ENCODE measurements around the gene TRIM38.

The TRIM38 gene

GRCh38 chr6:25972128-25972527 lies 9.5 kb downstream of the TRIM38 start:
- no peak for FAIRE-seq
- no peak for DNase-seq (ENCODE audit: insufficient read length, low spot score)
- no peak for TF ChIP-seq CTCF (IDR thresholded peaks at IDR 0.05; ENCODE audit: insufficient read depth, missing control alignments)

GRCh38 chr6:25972902-25973301 lies 10.3 kb downstream of the TRIM38 start:
- DNase-seq (ENCODE audit: insufficient read length, low spot score) (no peak), FAIRE-seq (no peak)
- no peak for TF ChIP-seq CTCF (IDR thresholded peaks at IDR 0.05; ENCODE audit: insufficient read depth, missing control alignments)

GRCh38 chr6:25973923-25974555 lies 11.4 kb downstream of the TRIM38 start:
- TF ChIP-seq CTCF (IDR thresholded peaks at IDR 0.05; ENCODE audit: insufficient read depth, missing control alignments) = no peak
- no peak for DNase-seq (ENCODE audit: insufficient read length, low spot score)
- no peak for FAIRE-seq

GRCh38 chr6:25975923-25976560 lies 13.4 kb downstream of the TRIM38 start:
- DNase-seq (ENCODE audit: insufficient read length, low spot score) (no peak), FAIRE-seq (no peak)
- TF ChIP-seq CTCF (IDR thresholded peaks at IDR 0.05; ENCODE audit: insufficient read depth, missing control alignments) = no peak

- FAIRE-seq (no peak), DNase-seq (ENCODE audit: insufficient read length, low spot score) (no peak)
- TF ChIP-seq CTCF (IDR thresholded peaks at IDR 0.05; ENCODE audit: insufficient read depth, missing control alignments) = no peak
These were observed 18.3 kb downstream of the TRIM38 start for GRCh38 chr6:25980935-25981334.

GRCh38 chr6:25981568-25982263 lies 19.1 kb downstream of the TRIM38 start:
- DNase-seq (ENCODE audit: insufficient read length, low spot score) (no peak), FAIRE-seq (no peak)

More at GRCh38 chr6:25981568-25982263, 19.1 kb downstream of the TRIM38 start:
- no peak for TF ChIP-seq CTCF (IDR thresholded peaks at IDR 0.05; ENCODE audit: insufficient read depth, missing control alignments)
